GM12891 (cell line): ENCODE measurements around the gene SH2D4B.

Source experiments
- PAX5 ChIP-seq: IDR thresholded peaks from 2 replicates; pipeline ENCODE4 v1.6.1; 2011; ENCODE audit warnings: low read length, moderate library complexity, mild to moderate bottlenecking; ENCODE audit not compliant: insufficient read depth, severe bottlenecking
- POLR2A ChIP-seq: IDR thresholded peaks from 2 replicates; pipeline ENCODE4 v1.6.1; 2011; ENCODE audit warnings: low read depth, low read length, control low read depth
- POLR2AphosphoS5 ChIP-seq: IDR thresholded peaks from 2 replicates; pipeline ENCODE4 v1.6.1; 2011; ENCODE audit warnings: low read depth, low read length, control low read depth
- TAF1 ChIP-seq: IDR thresholded peaks from 2 replicates; pipeline ENCODE4 v1.6.1; 2011; ENCODE audit warnings: low read depth, low read length, control low read depth

- TF ChIP-seq POLR2A = no peak
- TF ChIP-seq PAX5 = no peak
- no peak for TF ChIP-seq POLR2AphosphoS5
- no peak for TF ChIP-seq TAF1
Measured at GRCh38 chr10:80611481-80612185, 73.9 kb downstream of the SH2D4B start.
